HG03135 (cell line): Measurements from ENCODE around the gene GPR35.

Source experiments
- ATAC-seq: cut with Tn5 transposase; IDR thresholded peaks from one replicate; pipeline ENCODE4 v1.9.1; 2021; ENCODE audit warnings: mild to moderate bottlenecking, moderate library complexity; ENCODE audit not compliant: unreplicated experiment

GPR35 gene, protein sequence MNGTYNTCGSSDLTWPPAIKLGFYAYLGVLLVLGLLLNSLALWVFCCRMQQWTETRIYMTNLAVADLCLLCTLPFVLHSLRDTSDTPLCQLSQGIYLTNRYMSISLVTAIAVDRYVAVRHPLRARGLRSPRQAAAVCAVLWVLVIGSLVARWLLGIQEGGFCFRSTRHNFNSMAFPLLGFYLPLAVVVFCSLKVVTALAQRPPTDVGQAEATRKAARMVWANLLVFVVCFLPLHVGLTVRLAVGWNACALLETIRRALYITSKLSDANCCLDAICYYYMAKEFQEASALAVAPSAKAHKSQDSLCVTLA

DNA sequence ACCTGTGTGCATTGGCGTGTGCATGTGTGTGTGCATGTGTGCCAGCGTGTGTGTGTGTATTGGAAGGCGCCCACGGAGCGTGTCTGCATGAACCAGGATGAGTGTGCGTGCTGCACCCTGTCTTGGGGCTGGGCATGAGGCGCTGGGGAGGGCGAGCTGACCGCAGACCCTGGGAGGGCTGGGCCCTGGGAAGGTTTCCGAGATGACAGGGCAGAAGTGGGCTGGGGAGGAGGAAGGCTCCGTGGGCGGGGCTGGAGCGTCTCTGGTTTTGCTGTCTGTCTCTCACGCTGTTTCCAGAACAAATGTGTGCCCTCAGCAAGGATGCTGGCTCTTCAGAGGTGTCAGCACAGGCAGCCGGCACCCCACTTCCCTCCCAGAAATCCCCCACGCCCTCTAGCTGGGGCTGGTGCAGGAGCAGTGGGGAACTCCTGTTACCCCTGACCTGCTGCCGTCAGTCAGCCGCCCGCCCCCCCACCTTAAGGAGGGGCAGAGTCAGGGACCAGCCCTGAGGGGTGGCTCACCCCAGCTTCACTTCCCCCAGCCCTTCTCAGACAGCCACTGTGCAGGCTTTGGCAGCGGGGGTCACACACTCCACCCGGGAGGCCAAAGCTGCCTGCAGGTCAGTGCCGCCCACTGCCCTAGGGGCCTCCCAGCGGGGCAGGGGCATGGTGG is at the start of gene GPR35:
TSS of gene GPR35 (plus strand) at position 531 of the 672 bp plus-strand sequence. CDS start 4,473 bp downstream, outside the sequence.
- ATAC-seq: no peak

DNA sequence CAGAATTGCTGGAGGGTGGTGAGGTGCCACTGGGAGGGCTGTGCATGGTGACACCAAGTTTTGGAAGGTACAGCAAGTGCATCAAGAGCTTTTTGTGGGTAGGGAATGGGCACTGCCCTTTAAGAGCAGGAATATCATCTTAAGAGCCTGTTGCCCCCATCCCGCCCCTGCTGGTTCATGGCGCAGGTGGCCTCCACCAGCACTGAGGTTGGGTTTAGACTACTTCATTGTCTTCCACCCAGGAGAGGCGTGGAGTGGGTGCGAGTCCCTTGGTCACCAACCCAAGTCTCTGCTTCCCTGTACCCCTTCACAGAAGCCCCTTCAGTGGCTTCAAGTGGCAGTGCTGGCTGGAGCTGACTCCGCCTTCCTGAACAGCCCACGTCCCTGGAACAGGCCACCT is 49.2 kb upstream of the GPR35 start:
- no peak for ATAC-seq

DNA sequence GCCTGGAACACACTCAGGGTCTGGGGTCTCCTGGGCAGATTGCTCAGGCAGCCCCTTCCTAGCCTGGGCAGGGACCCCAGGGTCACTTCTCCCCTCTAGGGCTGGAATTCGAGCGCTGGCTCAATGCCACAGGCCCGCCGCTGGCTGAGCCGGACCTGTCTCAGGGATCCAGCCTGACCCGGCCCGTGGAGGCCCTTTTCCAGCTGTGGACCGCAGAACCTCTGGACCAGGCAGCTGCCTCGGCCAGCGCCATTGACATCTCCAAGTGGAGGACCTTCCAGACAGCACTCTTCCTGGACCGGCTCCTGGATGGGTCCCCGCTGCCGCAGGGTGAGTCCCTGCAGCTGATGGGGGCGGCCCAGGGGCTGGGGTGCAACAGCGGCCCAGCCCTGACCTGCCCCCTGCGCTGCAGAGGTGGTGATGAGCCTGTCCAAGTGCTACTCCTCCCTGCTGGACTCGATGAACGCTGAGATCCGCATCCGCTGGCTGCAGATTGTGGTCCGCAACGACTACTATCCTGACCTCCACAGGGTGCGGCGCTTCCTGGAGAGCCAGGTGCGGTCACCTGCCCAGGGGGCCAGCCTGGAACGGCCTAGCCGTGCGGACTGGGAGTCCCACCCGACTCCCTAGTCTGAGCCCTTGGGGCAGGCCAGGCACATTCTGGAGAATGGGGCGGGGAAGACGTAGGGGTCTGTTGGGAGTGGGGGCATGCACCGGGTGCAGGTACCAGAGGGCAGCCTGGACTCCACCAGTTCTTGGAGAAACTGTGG is 48.7 kb upstream of the GPR35 start:
- ATAC-seq: no peak

DNA sequence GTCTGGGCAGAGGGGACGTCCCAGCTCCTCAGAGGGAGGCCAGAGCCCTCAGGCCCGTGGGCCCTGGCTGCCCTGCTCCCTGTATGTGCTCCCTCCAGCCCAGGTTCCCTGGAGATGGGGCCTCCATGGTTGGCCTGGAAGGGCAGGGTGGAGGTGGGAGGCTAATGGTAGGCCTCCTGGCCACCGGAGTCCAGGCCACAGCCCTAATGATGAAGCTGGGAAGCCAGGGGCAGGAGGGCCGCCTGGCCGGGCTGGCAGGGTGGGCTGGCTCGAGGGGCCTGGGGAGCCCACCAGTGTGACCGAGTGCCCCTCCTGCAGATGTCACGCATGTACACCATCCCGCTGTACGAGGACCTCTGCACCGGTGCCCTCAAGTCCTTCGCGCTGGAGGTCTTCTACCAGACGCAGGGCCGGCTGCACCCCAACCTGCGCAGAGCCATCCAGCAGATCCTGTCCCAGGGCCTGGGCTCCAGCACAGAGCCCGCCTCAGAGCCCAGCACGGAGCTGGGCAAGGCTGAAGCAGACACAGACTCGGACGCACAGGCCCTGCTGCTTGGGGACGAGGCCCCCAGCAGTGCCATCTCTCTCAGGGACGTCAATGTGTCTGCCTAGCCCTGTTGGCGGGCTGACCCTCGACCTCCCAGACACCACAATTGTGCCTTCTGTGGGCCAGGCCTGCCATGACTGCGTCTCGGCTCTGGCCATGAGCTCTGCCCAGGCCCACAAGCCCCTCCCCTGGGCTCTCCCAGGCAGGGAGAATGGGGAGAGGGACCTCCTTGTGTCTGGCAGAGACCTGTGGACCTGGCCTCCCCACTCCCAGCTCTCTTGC is 47.8 kb upstream of the GPR35 start:
- ATAC-seq: no peak

DNA sequence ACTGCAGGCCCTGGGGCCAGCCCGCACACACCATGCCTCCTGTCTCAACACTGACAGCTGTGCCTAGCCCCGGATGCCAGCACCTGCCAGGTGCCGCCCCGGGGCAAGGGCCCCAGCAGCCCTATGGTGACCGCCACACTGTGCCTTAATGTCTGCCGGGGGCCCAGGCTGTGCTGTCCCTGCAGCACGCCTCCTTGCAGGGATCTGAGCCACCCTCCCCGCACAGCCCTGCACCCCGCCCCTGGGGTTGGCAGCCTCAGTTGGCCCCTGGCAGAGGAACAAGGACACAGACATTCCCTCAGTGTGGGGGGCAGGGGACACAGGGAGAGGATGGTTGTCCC is 47.2 kb upstream of the GPR35 start:
- ATAC-seq: no peak

DNA sequence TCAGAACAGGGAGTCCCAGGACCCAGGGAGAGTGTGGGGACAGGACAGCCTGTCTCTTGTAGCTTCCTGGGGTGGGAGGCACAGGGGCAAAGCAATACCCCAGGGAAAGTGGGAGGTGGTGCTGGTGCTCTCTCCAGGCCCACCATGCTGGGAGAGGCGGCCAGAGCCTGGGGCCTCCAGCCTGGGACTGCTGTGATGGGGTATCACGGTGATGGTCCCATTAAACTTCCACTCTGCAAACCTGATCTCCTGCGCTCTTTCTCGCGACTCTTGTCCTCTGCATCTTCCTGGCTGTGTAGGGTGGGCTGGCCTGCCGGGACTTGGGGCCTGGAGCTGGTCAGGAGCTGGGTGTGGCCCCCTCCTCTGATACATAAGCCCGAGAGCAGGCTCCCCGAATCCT is 46.8 kb upstream of the GPR35 start:
- ATAC-seq: no peak

DNA sequence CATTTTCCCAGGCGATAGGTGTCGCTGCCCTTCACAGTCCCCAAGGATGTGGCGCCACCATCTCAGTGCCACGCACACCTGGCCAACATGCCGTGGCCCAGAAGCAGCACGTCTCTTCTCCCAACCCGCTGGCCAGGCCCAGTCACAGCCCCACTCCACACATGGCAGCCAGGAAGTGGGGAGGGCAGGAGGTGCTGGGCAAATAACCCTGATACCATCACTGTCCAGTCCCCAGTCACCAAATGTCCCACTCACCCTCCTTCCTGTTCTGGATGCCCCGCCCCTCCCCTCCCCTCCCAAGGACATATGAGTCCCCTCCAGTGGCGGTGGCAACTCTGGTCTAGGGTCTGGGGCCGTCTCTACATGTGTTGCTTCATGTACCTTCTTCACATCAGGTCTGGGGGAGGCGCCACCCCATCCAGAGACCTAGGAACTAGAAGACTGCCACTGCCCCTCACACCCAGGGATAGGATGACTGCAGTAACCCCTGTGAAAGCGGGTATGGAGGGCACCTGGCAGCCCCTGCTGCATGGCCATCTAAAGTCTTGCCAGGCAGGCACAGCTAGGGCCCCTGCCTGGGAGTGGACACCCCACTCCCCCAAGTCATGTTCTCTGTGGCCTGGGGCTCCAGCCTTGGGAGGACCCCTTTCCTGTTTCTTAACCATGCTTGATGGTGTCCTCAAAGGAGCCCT is 46.1 kb upstream of the GPR35 start:
- ATAC-seq: no peak

DNA sequence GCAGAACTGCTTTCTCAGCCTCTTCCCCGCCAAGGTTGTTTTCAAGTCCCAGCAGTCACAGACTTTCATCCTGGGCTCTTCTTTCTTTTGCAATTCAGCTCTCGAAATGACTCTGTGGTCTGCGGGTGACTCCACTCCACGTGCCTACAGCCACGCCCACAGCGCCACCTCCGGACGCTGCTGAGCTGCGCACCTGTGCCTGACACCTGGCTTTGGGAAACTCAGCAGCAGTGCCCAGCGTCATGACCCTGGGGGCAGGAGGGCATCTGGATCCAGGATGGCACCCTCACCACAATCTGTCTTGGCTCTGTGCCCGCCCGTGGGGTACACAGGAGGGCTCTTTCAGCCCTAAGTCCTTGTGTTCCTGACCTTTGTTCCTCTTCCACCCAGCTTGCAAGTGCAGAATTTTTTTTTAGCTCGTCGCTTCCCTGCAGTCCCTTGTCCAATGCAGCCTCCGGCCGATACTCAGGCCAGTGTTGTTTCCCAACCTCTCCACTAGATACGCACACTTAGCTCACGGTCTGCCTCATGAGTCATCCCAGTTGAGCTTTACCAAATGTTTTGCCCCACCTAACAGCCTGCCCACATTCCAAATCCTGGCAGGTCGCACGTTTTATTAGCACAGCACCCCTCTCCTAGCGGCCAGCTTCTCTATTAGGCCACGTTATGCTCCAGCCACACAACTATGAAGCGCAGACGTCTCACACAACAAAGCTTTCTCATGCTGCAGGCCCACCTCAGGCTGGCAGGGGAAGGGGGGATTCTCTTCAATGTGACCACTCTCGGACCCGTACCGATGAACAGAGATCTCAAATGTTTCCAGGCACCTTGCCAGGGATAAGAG is 45.3 kb upstream of the GPR35 start:
- ATAC-seq: no peak

DNA sequence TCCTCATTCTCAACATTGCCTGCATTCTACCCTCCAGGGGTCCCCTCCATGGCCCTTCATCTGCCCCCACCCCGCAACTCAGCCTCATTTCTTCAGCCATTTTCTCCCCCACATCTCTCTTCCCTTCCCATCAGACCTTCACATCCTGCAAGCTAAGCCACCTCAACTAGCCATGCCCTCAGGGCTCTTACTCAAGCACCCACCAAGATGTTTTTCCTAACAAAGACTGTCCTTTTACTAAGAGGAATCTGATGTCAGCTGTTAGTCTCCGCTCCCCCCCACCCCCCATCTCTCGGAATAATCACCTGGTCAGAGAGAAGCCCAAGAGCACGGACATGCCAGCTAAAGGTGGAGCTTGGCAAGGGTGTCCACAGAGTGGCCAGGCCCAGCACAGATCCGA is 43.5 kb upstream of the GPR35 start:
- no peak for ATAC-seq

DNA sequence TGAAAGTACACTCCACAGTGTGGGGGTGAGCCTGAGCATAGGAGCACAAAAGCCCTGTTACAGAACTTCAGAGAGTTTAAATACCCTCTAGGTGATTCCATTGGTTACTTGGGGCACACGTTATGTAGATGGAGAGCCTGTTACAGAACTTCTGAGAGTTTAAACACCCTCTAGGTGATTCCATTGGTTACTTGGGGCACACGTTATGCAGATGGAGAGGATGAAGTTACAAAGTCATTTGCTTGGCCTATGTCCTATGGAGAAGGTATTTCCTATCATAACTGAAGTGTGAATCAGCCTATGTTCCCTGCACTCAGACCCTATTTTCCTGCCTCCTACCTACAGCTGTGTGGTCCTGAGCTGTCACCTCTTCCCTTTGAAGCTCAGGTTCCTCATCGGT is 42.5 kb upstream of the GPR35 start:
- no peak for ATAC-seq

DNA sequence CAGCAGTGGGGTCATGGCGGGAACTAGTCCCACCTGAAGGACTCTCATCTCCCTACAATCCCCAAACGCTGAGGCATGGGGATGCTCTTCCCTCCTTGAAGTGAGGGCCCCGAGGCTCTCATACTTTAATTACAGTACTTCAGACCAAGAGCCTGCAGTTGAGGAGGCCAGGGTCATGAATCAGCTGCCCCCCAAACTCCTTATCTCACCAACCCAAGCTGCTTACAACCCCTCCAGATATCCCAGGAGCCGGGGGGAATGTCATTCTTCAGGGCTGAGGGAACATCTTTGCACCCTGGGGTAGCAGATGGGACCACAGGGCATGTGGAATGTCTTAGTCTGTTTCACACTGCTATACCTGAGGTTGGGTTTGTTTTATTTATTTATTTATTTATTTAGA is 41.5 kb upstream of the GPR35 start:
- no peak for ATAC-seq

DNA sequence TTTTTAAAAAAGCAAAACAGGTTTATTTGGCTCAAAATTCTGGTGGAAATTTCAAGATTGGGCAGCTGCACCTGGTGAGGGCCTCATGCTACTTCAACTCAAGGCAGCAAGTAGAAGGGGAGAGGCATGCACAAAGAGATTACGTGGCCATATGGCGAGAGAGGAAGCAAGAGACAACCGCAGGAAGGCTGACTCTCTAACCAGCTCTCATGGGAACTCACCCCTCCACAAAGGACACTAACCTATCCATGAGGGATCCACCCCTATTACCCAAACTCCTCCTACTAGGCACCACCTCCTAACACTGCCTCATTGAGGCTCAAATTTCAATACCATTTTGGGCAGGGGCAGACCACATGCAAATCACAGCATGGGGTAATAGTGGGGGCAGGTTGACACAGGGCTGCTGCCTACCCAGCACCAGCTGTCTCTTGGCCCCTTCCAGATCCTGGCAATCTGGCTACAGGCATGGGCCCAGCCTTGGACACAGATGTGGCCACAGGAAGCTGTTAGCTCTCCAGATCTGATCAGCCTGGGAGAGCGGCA is 40.7 kb upstream of the GPR35 start:
- peak; percentile 47 for ATAC-seq

DNA sequence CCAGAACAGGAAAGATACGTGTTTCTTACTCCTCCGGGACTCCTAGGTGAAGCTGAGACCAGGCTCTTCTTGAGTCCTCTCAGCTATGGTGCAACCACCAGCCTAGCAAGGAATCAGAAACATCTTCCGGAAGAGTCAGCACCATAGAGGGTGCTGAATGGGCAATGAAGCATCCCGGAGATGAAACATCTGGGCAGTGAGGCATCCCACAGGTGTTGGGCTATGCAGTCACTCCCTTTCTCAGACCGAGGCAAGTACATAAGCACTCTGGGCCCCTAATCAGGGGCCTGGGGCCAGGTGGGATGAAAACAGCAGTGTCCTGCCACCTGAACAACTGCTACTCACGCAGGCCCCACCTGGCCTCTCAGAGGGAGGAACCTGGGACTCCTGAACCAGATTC is 40.2 kb upstream of the GPR35 start:
- ATAC-seq: peak; percentile 28

DNA sequence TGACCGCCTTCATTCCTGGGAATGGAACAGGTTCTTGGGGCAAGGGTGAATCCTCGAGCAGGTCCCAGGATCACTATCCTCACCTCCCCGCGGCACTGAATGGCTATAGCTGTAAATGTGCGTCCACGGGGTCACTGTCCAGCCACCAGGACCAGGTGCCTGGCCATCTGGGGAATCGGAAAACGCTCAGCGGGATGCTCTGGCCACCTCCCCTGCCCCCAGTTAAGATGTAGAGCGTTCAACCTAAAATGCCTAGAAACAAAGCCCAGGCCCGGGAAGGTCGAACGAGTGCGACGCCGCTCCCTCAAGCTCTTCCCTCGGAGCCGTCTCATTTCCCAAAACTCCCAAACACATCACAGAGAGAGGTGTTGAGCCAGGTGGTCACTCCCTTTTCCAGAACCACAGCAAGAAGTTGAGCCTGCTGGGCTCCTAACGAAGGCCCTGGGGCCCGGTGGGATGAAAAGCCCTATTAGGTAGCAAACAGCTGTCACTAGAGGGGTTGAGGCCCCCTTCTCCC is 39.5 kb upstream of the GPR35 start:
- ATAC-seq: no peak

DNA sequence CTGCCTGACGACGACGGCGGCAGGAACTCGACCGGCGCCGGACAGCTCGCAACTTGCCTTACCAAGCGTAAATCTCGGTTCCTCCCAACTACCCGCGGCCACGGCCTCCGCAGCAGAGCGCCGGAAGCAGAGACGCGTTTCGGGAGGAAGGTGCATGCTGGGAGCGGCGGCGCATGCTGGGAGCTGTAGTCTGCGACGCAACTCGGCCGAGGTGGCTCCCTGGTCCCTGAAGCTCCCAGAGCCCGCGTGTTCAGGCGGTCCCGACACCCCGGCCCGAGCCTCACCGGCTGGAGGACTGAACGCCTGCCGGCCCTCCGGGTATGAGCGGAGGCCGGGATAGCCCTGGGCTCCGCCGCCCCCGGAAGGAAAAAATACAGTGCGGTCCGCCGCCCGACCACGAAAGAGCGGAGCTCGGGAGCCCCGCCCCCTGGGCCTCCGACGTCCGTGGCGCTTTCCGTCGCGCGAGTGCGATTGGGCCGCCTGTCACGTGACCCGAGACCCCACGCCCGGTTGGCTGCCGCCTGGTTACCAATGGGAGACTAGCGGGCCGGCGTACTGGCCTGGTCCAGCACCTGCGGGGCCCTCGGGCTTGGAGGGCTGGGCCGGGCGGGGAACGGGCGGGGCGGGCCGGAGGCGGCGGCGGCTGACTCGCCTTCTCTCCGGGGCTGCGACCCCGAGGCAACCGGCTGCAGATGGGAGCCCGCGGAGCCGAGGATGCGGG is 38.9 kb upstream of the GPR35 start, which contains the start of gene CAPN10:
TSS of gene CAPN10 (plus strand) at position 537 of the 721 bp plus-strand sequence. CDS start at position 715, 178 bp downstream.
- ATAC-seq: peak; percentile 63

DNA sequence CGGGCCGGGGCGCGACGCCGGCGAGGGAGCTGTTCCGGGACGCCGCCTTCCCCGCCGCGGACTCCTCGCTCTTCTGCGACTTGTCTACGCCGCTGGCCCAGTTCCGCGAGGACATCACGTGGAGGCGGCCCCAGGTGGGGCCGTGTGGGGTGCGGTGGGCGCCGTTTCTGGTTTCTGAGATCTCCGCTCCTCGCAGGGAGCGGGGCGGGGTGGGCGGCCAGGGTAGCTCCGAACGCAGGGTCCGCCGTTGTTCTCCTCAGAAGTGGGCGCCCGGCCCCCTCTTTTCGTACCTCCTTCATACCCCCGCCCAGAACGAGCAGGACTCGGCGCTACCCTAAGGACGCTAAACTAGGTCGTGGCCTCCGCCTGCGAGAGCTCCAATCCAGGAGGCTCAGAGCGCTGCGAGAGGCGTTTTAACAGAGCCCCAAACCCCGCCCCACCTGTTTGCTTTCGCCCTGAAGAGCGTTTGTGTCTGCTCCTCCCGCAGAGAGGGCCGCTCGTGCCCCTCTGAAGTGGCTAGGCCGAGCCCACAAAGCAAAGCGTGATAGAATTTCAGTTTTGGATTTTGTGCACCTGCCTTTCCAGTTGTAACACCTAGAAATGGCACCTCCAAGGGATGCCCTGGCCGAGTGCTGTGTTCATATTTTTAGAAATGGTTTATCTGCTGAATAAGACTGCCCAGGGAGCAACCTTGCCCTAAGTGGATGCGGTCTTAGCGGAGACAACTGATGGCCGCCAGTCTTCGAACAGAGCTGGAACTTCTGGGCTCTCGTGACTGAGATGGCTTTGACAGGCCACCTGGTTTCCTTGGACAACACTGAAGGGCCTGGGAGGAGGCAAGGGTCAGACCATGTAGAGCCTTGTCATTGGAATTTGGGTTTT is 38.1 kb upstream of the GPR35 start:
- ATAC-seq: peak; percentile 8

DNA sequence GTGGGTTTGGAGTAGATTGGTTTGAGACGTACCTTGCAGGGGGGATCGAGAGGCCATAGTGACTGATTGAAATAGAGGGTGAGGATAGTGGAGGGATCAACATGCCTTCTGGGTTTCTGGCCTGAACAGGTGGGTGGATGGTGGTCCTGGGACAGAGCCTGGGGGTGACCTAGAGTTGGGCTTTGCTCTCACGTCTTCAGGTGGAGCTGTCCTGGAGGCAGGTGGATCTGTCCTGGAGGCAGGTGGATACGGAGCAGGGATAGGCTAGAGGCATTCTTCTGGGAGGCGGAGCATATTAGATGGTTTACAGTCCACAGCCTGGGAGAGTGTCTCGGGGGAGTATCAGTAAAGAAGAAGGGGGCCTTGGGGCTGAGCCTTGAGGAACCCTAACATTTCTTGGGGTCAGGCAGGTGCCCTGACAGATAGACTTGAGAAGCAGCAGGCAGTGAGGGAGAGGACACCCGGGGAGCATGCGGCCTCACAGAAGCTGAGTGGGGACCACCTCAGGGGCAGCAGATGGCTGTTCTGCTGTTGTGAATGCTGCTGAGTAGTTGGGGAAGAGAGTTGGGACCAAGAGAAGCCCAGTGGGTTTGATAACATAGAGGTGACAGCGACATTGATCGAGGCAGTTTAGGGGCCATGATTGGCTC is 37.1 kb upstream of the GPR35 start:
- no peak for ATAC-seq
